ENCODE data around the gene DMD.

The DMD gene

DNA sequence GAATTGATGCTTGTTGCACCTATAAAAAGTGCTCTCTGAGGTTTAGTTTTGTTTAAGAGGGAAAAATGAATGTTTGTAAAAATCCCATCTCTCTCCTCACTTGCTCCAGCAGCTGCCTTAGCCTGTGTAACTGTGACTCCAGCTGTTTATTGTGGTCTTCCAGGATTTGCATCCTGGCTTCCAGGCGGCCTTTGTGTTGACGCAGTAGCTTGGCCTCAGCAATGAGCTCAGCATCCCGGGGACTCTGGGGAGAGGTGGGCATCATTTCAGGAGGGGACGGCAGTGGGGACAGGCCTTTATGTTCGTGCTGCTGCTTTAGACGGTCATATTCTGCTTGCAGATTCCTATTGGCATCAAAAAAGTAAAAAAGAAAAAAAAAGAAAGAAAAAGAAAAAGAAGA, 2064.2 kb downstream of the DMD start:
- no peak overlapping the region for H3K4me3 ChIP-seq (ENCODE audit: low read depth in 1 of 2, low read length in 2 of 2)
- H3K9me3 ChIP-seq (ENCODE audit: insufficient read depth, low read length, severe bottlenecking) = no peaks in the 10 kb centered on the region
- DNase-seq = no peak
- no peak for ATAC-seq (ENCODE audit: insufficient read depth, low read depth)
- no peak overlapping the region for H2AFZ ChIP-seq (ENCODE audit: low read depth, low read length)
- TF ChIP-seq EZH2 (IDR thresholded peaks at IDR 0.05; ENCODE audit: borderline replicate concordance, low read depth, low read length, severe bottlenecking) = no peak
- TF ChIP-seq, protein P1, sequence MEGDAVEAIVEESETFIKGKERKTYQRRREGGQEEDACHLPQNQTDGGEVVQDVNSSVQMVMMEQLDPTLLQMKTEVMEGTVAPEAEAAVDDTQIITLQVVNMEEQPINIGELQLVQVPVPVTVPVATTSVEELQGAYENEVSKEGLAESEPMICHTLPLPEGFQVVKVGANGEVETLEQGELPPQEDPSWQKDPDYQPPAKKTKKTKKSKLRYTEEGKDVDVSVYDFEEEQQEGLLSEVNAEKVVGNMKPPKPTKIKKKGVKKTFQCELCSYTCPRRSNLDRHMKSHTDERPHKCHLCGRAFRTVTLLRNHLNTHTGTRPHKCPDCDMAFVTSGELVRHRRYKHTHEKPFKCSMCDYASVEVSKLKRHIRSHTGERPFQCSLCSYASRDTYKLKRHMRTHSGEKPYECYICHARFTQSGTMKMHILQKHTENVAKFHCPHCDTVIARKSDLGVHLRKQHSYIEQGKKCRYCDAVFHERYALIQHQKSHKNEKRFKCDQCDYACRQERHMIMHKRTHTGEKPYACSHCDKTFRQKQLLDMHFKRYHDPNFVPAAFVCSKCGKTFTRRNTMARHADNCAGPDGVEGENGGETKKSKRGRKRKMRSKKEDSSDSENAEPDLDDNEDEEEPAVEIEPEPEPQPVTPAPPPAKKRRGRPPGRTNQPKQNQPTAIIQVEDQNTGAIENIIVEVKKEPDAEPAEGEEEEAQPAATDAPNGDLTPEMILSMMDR (IDR thresholded peaks at IDR 0.05; ENCODE audit: borderline replicate concordance, extremely low read depth, low read length, poor library complexity, severe bottlenecking) = no peak
- no peaks in the 10 kb centered on the region for H4K20me1 ChIP-seq (ENCODE audit: insufficient read depth, low read length)
- no peaks in the 10 kb centered on the region for H3K79me2 ChIP-seq (ENCODE audit: insufficient read depth, low read length)
- no peak overlapping the region for H3K27ac ChIP-seq (ENCODE audit: low read length)
- H3K9ac ChIP-seq (ENCODE audit: low read depth, low read length) = no peak overlapping the region
- no peaks in the 10 kb centered on the region for H3K4me1 ChIP-seq (ENCODE audit: insufficient read depth, low read length)
- H3K27me3 ChIP-seq (ENCODE audit: insufficient read depth, low read length, poor library complexity) = no peaks in the 10 kb centered on the region
- H3K4me2 ChIP-seq (ENCODE audit: insufficient read depth, low read length) = no peak overlapping the region
- no peaks in the 10 kb centered on the region for H3K36me3 ChIP-seq (ENCODE audit: insufficient read depth, low read length)

DNA sequence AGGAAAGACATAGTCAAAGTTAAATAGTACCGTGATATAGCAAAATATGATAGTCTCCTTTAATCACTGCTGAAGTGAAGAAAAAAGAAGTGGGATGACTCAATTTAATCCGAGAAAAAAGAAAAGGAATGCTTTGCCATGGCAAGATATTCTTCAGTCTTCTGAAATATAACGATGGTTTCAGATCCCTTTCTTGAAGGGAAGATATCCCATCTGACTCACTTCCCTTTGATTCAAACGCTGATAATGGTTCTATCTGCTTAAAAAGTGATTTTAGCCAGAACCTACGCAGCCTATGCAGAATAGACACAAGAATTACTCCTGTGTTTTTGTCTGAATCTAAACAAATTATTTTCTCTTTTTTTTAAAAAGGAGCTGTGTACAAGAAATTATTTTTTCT, 2071.4 kb downstream of the DMD start:
- Histone ChIP-seq H3K36me3 (ENCODE audit: insufficient read depth, low read length) (no peaks in the 10 kb centered on the region), H2AFZ (ENCODE audit: low read depth, low read length) (no peak overlapping the region), H4K20me1 (ENCODE audit: insufficient read depth, low read length) (no peaks in the 10 kb centered on the region), H3K4me1 (ENCODE audit: insufficient read depth, low read length) (peaks cover 16% of the 10 kb centered on the region), H3K9me3 (ENCODE audit: insufficient read depth, low read length, severe bottlenecking) (no peaks in the 10 kb centered on the region), H3K27ac (ENCODE audit: low read length) (no peak overlapping the region), H3K4me3 (ENCODE audit: low read depth in 1 of 2, low read length in 2 of 2) (no peak overlapping the region), H3K9ac (ENCODE audit: low read depth, low read length) (no peak overlapping the region), H3K79me2 (ENCODE audit: insufficient read depth, low read length) (no peaks in the 10 kb centered on the region), H3K4me2 (ENCODE audit: insufficient read depth, low read length) (no peak overlapping the region), H3K27me3 (ENCODE audit: insufficient read depth, low read length, poor library complexity) (no peaks in the 10 kb centered on the region)
- no peak for TF ChIP-seq EZH2 (IDR thresholded peaks at IDR 0.05; ENCODE audit: borderline replicate concordance, low read depth, low read length, severe bottlenecking)
- TF ChIP-seq, protein P1 (IDR thresholded peaks at IDR 0.05; ENCODE audit: borderline replicate concordance, extremely low read depth, low read length, poor library complexity, severe bottlenecking) = no peak
- DNase-seq (no peak), ATAC-seq (ENCODE audit: insufficient read depth, low read depth) (no peak)

DNA sequence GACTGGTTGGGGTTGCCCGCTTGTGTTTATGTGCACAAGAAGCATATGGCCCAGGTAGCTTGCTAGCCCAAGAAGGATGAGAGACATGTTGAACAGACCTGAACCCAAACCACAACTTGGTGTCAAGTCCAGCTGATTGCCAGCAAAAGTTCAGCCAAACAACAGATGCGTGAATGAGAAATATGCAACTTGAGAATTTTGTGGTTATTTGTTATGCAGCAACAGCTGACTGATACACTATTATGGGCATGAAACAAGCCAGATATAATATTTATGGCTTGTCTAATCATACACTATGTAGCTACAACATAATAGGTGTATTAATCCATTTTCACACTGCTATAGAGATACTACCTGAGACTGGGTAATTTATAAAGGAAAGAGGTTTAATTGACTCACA, 2073.2 kb downstream of the DMD start:
- no peak for DNase-seq
- Histone ChIP-seq H3K36me3 (ENCODE audit: insufficient read depth, low read length) (no peaks in the 10 kb centered on the region), H4K20me1 (ENCODE audit: insufficient read depth, low read length) (no peaks in the 10 kb centered on the region), H3K4me1 (ENCODE audit: insufficient read depth, low read length) (peaks cover 16% of the 10 kb centered on the region), H3K9ac (ENCODE audit: low read depth, low read length) (no peak overlapping the region), H3K4me2 (ENCODE audit: insufficient read depth, low read length) (no peak overlapping the region), H3K27me3 (ENCODE audit: insufficient read depth, low read length, poor library complexity) (no peaks in the 10 kb centered on the region), H3K9me3 (ENCODE audit: insufficient read depth, low read length, severe bottlenecking) (no peaks in the 10 kb centered on the region), H3K4me3 (ENCODE audit: low read depth in 1 of 2, low read length in 2 of 2) (no peak overlapping the region), H2AFZ (ENCODE audit: low read depth, low read length) (no peak overlapping the region), H3K79me2 (ENCODE audit: insufficient read depth, low read length) (no peaks in the 10 kb centered on the region), H3K27ac (ENCODE audit: low read length) (no peak overlapping the region)
- TF ChIP-seq, protein P1 (IDR thresholded peaks at IDR 0.05; ENCODE audit: borderline replicate concordance, extremely low read depth, low read length, poor library complexity, severe bottlenecking) = no peak
- TF ChIP-seq EZH2 (IDR thresholded peaks at IDR 0.05; ENCODE audit: borderline replicate concordance, low read depth, low read length, severe bottlenecking) = no peak
- no peak for ATAC-seq (ENCODE audit: insufficient read depth, low read depth)

DNA sequence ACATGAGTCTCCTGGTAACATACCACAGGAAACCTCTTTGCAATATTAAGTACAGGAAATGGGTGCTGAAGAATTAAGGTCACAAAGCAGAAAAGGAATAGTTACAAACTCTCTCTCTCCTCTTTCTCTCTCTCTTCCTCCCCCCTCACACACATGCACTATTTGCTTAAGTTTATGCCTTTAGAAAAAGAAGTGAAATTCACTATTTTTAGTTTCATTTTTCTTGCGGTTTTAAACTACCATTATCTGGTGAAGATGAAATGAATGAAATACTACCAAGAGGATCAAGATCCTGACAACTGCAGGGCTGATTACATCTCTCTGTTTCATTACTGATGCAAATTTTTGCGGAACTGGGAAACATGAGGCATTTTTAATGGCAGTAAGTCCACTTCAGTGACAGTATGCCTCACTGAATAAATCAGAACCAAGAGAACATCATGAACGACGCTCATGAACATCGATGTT, 2075.2 kb downstream of the DMD start:
- Histone ChIP-seq H3K36me3 (ENCODE audit: insufficient read depth, low read length) (no peaks in the 10 kb centered on the region), H4K20me1 (ENCODE audit: insufficient read depth, low read length) (no peaks in the 10 kb centered on the region), H3K27ac (ENCODE audit: low read length) (no peak overlapping the region), H3K9ac (ENCODE audit: low read depth, low read length) (no peak overlapping the region), H3K79me2 (ENCODE audit: insufficient read depth, low read length) (no peaks in the 10 kb centered on the region), H2AFZ (ENCODE audit: low read depth, low read length) (no peak overlapping the region), H3K4me3 (ENCODE audit: low read depth in 1 of 2, low read length in 2 of 2) (peak overlapping the region in 1 of 2 experiments; percentile 18; a peak in 1 of 4 replicates), H3K9me3 (ENCODE audit: insufficient read depth, low read length, severe bottlenecking) (no peaks in the 10 kb centered on the region), H3K27me3 (ENCODE audit: insufficient read depth, low read length, poor library complexity) (no peaks in the 10 kb centered on the region), H3K4me2 (ENCODE audit: insufficient read depth, low read length) (peak overlapping the region; percentile 38; the same call in 1 of the 2 replicates), H3K4me1 (ENCODE audit: insufficient read depth, low read length) (peaks cover 16% of the 10 kb centered on the region)
- DNase-seq (no peak), ATAC-seq (ENCODE audit: insufficient read depth, low read depth) (peak; percentile 85)
- TF ChIP-seq, protein P1 (IDR thresholded peaks at IDR 0.05; ENCODE audit: borderline replicate concordance, extremely low read depth, low read length, poor library complexity, severe bottlenecking) = no peak
- no peak for TF ChIP-seq EZH2 (IDR thresholded peaks at IDR 0.05; ENCODE audit: borderline replicate concordance, low read depth, low read length, severe bottlenecking)

Measured in DND-41 (cell line).